ENCODE measurements around the gene NOL9.

- TF ChIP-seq ZNF281 (CRISPR knock-in tag; IDR thresholded peaks at IDR 0.05; ENCODE audit: borderline replicate concordance) (no peak), ZFX (CRISPR knock-in tag; IDR thresholded peaks at IDR 0.05; ENCODE audit: low read depth) (no peak), USF2 (IDR thresholded peaks at IDR 0.05; ENCODE audit: low read depth, low read length) (no peak), USF2 (CRISPR knock-in tag; IDR thresholded peaks at IDR 0.05; ENCODE audit: borderline replicate concordance) (no peak), ZBTB40 (IDR thresholded peaks at IDR 0.05) (no peak), ZBTB40 (CRISPR knock-in tag; IDR thresholded peaks at IDR 0.05) (no peak), CTCF (CRISPR knock-in tag; IDR thresholded peaks at IDR 0.05) (no peak)
These were observed 37.3 kb upstream of the NOL9 start for GRCh38 chr1:6591644-6592043.
